Effector CD4-positive, alpha-beta T cell (primary cell): ENCODE measurements around the gene GPR89B.
"Not testable (repeated sequence)": the region's sequence is repeated elsewhere in the genome, so short reads cannot be mapped to it uniquely, and the experiment has no call there.

Source experiments
- DNase-seq: peaks from one replicate; pipeline ENCODE4 v3.0.0-alpha.2; 2020

GPR89B gene

GRCh38 chr1:147940456-147940855 lies 12.2 kb downstream of the GPR89B start:
- not testable (repeated sequence) for DNase-seq

GRCh38 chr1:147942563-147942962 lies 14.3 kb downstream of the GPR89B start:
- not testable (repeated sequence) for DNase-seq

- not testable (repeated sequence) for DNase-seq
Measured at GRCh38 chr1:147949517-147949916, 21.3 kb downstream of the GPR89B start.

- not testable (repeated sequence) for DNase-seq
Measured at GRCh38 chr1:147958906-147959305, 30.7 kb downstream of the GPR89B start.

GRCh38 chr1:147959680-147960079 lies 31.5 kb downstream of the GPR89B start:
- DNase-seq, result not testable (repeated sequence)

- not testable (repeated sequence) for DNase-seq
Measured at GRCh38 chr1:147964575-147964974, 36.4 kb downstream of the GPR89B start.

- DNase-seq, result not testable (repeated sequence)
Measured at GRCh38 chr1:147966657-147967056, 38.4 kb downstream of the GPR89B start.

- DNase-seq, result not testable (repeated sequence)
Measured at GRCh38 chr1:147978896-147979651, 50.9 kb downstream of the GPR89B start.

- not testable (repeated sequence) for DNase-seq
Measured at GRCh38 chr1:147985374-147985773, 57.2 kb downstream of the GPR89B start.

- DNase-seq, result not testable (repeated sequence)
Measured at GRCh38 chr1:147987893-147988292, 59.7 kb downstream of the GPR89B start.

GRCh38 chr1:147992916-147993315 lies 64.7 kb downstream of the GPR89B start:
- not testable (repeated sequence) for DNase-seq

GRCh38 chr1:147993400-147993799 lies 65.2 kb downstream of the GPR89B start:
- DNase-seq, result not testable (repeated sequence)

GRCh38 chr1:147993825-147994615 lies 65.8 kb downstream of the GPR89B start:
- not testable (repeated sequence) for DNase-seq

- not testable (repeated sequence) for DNase-seq
Measured at GRCh38 chr1:147996088-147996487, 67.9 kb downstream of the GPR89B start.

- not testable (repeated sequence) for DNase-seq
Measured at GRCh38 chr1:148007724-148008123, 79.5 kb downstream of the GPR89B start.

GRCh38 chr1:148010527-148010926 lies 82.3 kb downstream of the GPR89B start:
- no peak for DNase-seq

GRCh38 chr1:148013177-148014144 lies 85.2 kb downstream of the GPR89B start:
- DNase-seq, result not testable (repeated sequence)

- DNase-seq, result not testable (repeated sequence)
Measured at GRCh38 chr1:148014289-148015200, 86.3 kb downstream of the GPR89B start.

GRCh38 chr1:148024918-148025317 lies 96.7 kb downstream of the GPR89B start:
- DNase-seq, result not testable (repeated sequence)

- DNase-seq, result not testable (repeated sequence)
Measured at GRCh38 chr1:148027004-148027403, 98.8 kb downstream of the GPR89B start.

- DNase-seq, result not testable (repeated sequence)
Measured at GRCh38 chr1:148032247-148032646, 104.0 kb downstream of the GPR89B start.
